ENCODE data around the gene SAFB. TPM values are rescaled to one million over a fixed set of nuclear protein-coding genes. Genes with fewer than 3 reads are reported as not detected.

The SAFB gene
- total RNA-seq, 1 experiment from 2014 or later: 106 TPM

- Histone ChIP-seq H3K9me3 (replicated peaks) (no peaks in the 10 kb centered on the region), H3K4me3 (no peak overlapping the region), H3K36me3 (peaks cover 40% of the 10 kb centered on the region), H3K27me3 (no peaks in the 10 kb centered on the region), H3K27ac (no peak overlapping the region), H3K4me1 (no peaks in the 10 kb centered on the region)
- DNase-seq: no peak
Measured at GRCh38 chr19:5711713-5712161, 88.9 kb downstream of the SAFB start.

DNA sequence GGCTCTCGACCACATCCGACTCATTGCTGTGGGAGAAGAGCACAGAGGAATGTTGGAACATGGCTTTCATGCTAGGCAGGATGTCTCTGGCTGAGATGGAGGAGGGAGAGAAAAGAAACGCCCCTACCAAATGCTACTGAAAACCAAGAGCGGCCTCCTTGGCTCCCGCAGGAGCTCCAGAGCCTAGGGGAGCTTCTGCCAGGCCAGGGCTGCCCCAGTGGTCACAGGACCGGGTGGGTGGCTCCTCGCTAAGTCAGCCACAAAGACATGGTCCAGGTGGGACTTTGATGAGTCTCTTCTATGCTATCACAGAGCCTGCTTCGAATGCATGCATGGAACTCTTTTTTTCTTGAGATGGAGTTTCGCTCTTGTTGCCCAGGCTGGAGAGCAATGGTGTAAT is 90.3 kb downstream of the SAFB start:
- Histone ChIP-seq H3K36me3 (peaks cover 37% of the 10 kb centered on the region), H3K4me1 (no peaks in the 10 kb centered on the region), H3K27ac (no peak overlapping the region), H3K4me3 (no peak overlapping the region), H3K27me3 (no peaks in the 10 kb centered on the region), H3K9me3 (replicated peaks) (no peaks in the 10 kb centered on the region)
- no peak for DNase-seq

DNA sequence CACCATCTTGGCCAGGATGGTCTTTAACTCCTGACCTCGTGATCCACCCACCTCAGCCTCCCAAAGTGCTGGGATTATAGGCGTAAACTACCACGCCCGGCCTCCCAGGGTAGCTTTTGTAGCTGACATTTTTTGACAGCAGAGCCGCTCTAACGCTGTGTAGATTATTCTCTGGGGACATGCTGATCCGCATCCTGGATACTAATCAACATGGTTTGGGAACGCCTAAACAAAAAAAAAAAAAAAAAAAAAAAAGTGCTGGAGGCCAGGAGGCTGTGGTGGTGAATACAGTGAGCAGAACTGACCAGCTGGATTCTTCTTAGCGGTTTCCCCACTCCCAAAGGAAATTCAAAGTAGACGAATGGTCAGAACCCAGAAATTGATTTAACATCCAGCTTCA is 91.9 kb downstream of the SAFB start:
- no peaks in the 10 kb centered on the region for H3K9me3 ChIP-seq (replicated peaks)
- H3K27ac ChIP-seq: no peak overlapping the region
- H3K27me3 ChIP-seq: no peaks in the 10 kb centered on the region
- H3K4me1 ChIP-seq: peaks cover 4% of the 10 kb centered on the region; the same call in 1 of the 2 replicates
- DNase-seq: no peak
- H3K4me3 ChIP-seq: no peak overlapping the region
- peaks cover 35% of the 10 kb centered on the region for H3K36me3 ChIP-seq

GRCh38 chr19:5717215-5717935 is 94.5 kb downstream of the SAFB start:
- H3K9me3 ChIP-seq (replicated peaks): no peaks in the 10 kb centered on the region
- H3K4me3 ChIP-seq: no peak overlapping the region
- peaks cover 15% of the 10 kb centered on the region for H3K36me3 ChIP-seq
- peaks cover 4% of the 10 kb centered on the region; the same call in 1 of the 2 replicates for H3K4me1 ChIP-seq
- no peak overlapping the region for H3K27ac ChIP-seq
- H3K27me3 ChIP-seq: no peaks in the 10 kb centered on the region
- no peak for DNase-seq

Other genes starting within 250 kb of the SAFB start
- gene ZNRF4, start 167.7 kb upstream of the SAFB start, total RNA-seq (2014; rRNA removed; shearing (Covaris generic)): not detected in 2 replicates
- gene TINCR, start 55.1 kb upstream of the SAFB start, total RNA-seq (2014; rRNA removed; shearing (Covaris generic)): not detected in 2 replicates
- 32.6 and 41.8 TPM in 2 replicates for gene SAFB2, start 307 bp upstream of the SAFB start, total RNA-seq (2014; rRNA removed; shearing (Covaris generic))
- gene MICOS13, start 57.4 kb downstream of the SAFB start, total RNA-seq (2014; rRNA removed; shearing (Covaris generic)): 33.0 and 45.6 TPM in 2 replicates
- gene HSD11B1L, start 57.9 kb downstream of the SAFB start, total RNA-seq (2014; rRNA removed; shearing (Covaris generic)): 0.89 and 1.3 TPM in 2 replicates
- gene RPL36, start 67.2 kb downstream of the SAFB start, total RNA-seq (2014; rRNA removed; shearing (Covaris generic)): 510 and 695 TPM in 2 replicates
- gene LONP1, start 97.1 kb downstream of the SAFB start, total RNA-seq (2014; rRNA removed; shearing (Covaris generic)): 53.5 and 54.0 TPM in 2 replicates
- not detected in 2 replicates for gene CATSPERD, start 97.6 kb downstream of the SAFB start, total RNA-seq (2014; rRNA removed; shearing (Covaris generic))
- gene PRR22, start 161.7 kb downstream of the SAFB start, total RNA-seq (2014; rRNA removed; shearing (Covaris generic)): 1.7 and 2.1 TPM in 2 replicates
- gene DUS3L, start 168.1 kb downstream of the SAFB start, total RNA-seq (2014; rRNA removed; shearing (Covaris generic)): 28.2 and 29.1 TPM in 2 replicates
- gene NRTN, start 182.0 kb downstream of the SAFB start, total RNA-seq (2014; rRNA removed; shearing (Covaris generic)): 21.5 and 23.6 TPM in 2 replicates
- gene FUT6, start 216.6 kb downstream of the SAFB start, total RNA-seq (2014; rRNA removed; shearing (Covaris generic)): 2.0 TPM in 2 replicates
- gene FUT3, start 228.4 kb downstream of the SAFB start, total RNA-seq (2014; rRNA removed; shearing (Covaris generic)): 21.9 and 23.9 TPM in 2 replicates
- 0.61 and 0.94 TPM in 2 replicates for gene FUT5, start 247.5 kb downstream of the SAFB start, total RNA-seq (2014; rRNA removed; shearing (Covaris generic))

Data from SJCRH30 (cell line).